Measurements from ENCODE around the gene SPATA6L.

DNA sequence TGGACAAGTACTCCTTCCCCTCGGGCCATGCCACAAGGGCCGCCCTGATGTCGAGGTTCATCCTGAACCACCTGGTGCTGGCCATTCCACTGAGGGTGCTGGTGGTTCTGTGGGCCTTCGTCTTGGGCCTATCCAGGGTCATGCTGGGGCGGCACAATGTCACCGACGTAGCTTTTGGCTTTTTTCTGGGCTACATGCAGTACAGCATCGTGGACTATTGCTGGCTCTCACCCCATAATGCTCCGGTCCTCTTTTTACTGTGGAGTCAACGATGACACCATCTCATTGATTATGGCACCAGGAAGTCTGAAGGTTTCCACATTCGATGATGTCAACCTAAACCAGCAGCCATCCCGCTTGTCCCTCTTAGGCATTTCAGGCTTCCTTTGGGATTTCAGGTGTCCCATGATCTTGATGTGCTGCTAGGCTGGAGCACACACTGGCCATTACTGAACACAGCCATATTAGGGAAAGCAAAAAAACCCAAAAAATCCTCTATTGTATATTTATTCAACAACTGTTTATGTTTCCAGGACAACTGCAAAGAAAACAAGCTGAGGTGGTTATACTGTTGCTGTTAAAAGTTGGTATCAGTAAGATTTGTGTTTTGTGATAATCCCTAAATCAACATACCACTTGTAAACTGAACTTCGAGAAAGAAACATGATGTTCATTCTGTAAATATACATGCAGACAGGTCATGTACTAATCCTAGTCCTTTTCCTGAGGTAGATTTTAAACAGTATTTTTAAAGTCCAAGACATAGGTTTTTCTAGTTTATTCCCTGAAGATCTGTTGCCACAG is 3.1 kb downstream of the SPATA6L start:
- TF ChIP-seq, protein P1, sequence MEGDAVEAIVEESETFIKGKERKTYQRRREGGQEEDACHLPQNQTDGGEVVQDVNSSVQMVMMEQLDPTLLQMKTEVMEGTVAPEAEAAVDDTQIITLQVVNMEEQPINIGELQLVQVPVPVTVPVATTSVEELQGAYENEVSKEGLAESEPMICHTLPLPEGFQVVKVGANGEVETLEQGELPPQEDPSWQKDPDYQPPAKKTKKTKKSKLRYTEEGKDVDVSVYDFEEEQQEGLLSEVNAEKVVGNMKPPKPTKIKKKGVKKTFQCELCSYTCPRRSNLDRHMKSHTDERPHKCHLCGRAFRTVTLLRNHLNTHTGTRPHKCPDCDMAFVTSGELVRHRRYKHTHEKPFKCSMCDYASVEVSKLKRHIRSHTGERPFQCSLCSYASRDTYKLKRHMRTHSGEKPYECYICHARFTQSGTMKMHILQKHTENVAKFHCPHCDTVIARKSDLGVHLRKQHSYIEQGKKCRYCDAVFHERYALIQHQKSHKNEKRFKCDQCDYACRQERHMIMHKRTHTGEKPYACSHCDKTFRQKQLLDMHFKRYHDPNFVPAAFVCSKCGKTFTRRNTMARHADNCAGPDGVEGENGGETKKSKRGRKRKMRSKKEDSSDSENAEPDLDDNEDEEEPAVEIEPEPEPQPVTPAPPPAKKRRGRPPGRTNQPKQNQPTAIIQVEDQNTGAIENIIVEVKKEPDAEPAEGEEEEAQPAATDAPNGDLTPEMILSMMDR (conservative IDR thresholded peaks at IDR 0.05) = no peak
- 0 out of 2 replicates have a peak, but pooled peaks have one; percentile 5 for TF ChIP-seq ZFX (IDR thresholded peaks at IDR 0.05)

Measured in C4-2B (cell line).